Measurements from ENCODE around the gene UST. TPM values are rescaled to one million over a fixed set of nuclear protein-coding genes. Genes with fewer than 3 reads are reported as not detected.

UST gene
- polyA plus RNA-seq, 1 donor from 2014 or later = 7.5 TPM

DNA sequence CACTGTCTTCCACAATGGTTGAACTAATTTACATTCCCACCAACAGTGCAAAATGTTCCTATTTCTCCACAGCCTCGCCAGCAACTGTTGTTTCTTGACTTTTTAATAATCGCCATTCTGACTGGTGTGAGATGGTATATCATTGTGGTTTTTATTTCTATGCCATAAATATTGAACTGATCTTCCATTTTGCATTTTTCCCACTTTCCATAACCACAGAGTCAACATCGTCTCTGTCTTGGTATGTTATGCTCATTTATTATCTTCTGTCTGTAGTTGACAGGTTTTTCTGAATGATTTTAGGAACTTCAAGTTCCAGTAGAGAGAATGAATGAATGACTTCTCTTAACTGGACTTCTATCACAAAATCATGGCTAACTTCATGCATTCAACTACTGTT, 259.8 kb downstream of the UST start:
- Histone ChIP-seq H4K20me1 (ENCODE audit: insufficient read depth) (no peaks in the 10 kb centered on the region), H3K36me3 (ENCODE audit: insufficient read depth, low read length) (no peaks in the 10 kb centered on the region), H3K9me2 (ENCODE audit: insufficient read depth, low read length) (no peaks in the 10 kb centered on the region), H2AFZ (ENCODE audit: low read depth, low read length) (no peak overlapping the region), H3K27ac (ENCODE audit: low read length) (no peak overlapping the region), H3K4me3 (ENCODE audit: low read length) (no peak overlapping the region), H3K79me2 (replicated peaks; ENCODE audit: insufficient read depth, low read length) (no peaks in the 10 kb centered on the region), H3K27me3 (ENCODE audit: insufficient read depth, low read depth, low read length) (no peaks in the 10 kb centered on the region), H3K9ac (ENCODE audit: low read length) (no peak overlapping the region), H3F3A (ENCODE audit: insufficient read depth, low read length, poor library complexity, severe bottlenecking) (no peaks in the 10 kb centered on the region), H3K9me3 (ENCODE audit: low read length) (no peaks in the 10 kb centered on the region), H3K4me2 (ENCODE audit: low read length) (no peak overlapping the region)
- TF ChIP-seq EP300 (conservative IDR thresholded peaks at IDR 0.05; ENCODE audit: poor library complexity, severe bottlenecking) = no peak
- TF ChIP-seq TAF1 (IDR thresholded peaks at IDR 0.05; ENCODE audit: low read depth) = no peak

DNA sequence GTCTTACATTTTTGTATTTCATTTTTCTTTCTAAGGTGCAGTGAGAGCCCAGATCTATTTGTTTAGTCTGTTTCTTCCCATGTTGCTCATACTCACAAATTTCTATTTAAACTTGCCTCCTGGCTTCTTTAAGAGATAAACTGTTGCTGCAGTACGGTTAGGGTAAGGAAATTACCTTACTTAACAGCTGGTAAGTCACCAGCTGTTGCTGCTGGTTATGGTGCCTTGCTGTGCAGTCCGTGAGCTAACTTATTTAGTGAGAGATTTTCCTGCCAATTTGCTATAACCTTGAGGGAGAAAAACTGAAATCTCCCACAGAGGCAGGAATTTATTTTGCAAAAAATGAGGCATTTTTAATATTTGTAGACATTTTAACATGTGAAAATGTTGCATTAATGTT, 261.0 kb downstream of the UST start:
- no peak overlapping the region for H2AFZ ChIP-seq (ENCODE audit: low read depth, low read length)
- H3K4me2 ChIP-seq (ENCODE audit: low read length) = no peak overlapping the region
- H3K27me3 ChIP-seq (ENCODE audit: insufficient read depth, low read depth, low read length) = no peaks in the 10 kb centered on the region
- no peaks in the 10 kb centered on the region for H3K9me3 ChIP-seq (ENCODE audit: low read length)
- no peak overlapping the region for H3K4me3 ChIP-seq (ENCODE audit: low read length)
- H3F3A ChIP-seq (ENCODE audit: insufficient read depth, low read length, poor library complexity, severe bottlenecking) = no peaks in the 10 kb centered on the region
- H3K36me3 ChIP-seq (ENCODE audit: insufficient read depth, low read length) = no peaks in the 10 kb centered on the region
- no peak overlapping the region for H3K27ac ChIP-seq (ENCODE audit: low read length)
- H3K9ac ChIP-seq (ENCODE audit: low read length) = no peak overlapping the region
- H4K20me1 ChIP-seq (ENCODE audit: insufficient read depth) = no peaks in the 10 kb centered on the region
- no peak for TF ChIP-seq POLR2AphosphoS5 (IDR thresholded peaks at IDR 0.05)
- H3K79me2 ChIP-seq (replicated peaks; ENCODE audit: insufficient read depth, low read length) = no peaks in the 10 kb centered on the region
- no peaks in the 10 kb centered on the region for H3K9me2 ChIP-seq (ENCODE audit: insufficient read depth, low read length)

DNA sequence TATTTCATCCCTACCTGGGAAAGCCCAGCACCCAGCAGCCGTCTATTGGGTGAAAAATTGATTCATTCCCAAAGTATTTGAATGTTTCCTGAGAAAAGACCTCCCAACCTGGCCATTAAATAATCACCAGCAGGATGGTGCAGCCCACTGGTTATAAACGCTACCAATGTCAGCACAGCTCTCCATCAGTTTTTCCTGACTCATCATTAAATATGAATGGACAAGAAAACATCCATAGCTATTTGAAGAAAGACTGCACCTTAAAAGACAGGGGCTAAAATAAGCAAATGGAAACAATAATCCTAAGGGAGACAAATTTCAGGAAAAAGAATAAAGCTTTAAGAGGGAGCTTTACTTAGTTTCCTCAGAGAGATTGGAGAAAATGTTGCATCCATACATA, 261.9 kb downstream of the UST start:
- Histone ChIP-seq H2AFZ (ENCODE audit: low read depth, low read length) (no peak overlapping the region), H4K20me1 (ENCODE audit: insufficient read depth) (no peaks in the 10 kb centered on the region), H3K9ac (ENCODE audit: low read length) (no peak overlapping the region), H3K9me2 (ENCODE audit: insufficient read depth, low read length) (no peaks in the 10 kb centered on the region), H3K9me3 (ENCODE audit: low read length) (no peaks in the 10 kb centered on the region), H3K79me2 (replicated peaks; ENCODE audit: insufficient read depth, low read length) (no peaks in the 10 kb centered on the region), H3F3A (ENCODE audit: insufficient read depth, low read length, poor library complexity, severe bottlenecking) (no peaks in the 10 kb centered on the region), H3K4me2 (ENCODE audit: low read length) (no peak overlapping the region), H3K4me3 (ENCODE audit: low read length) (no peak overlapping the region), H3K27ac (ENCODE audit: low read length) (no peak overlapping the region), H3K36me3 (ENCODE audit: insufficient read depth, low read length) (no peaks in the 10 kb centered on the region), H3K27me3 (ENCODE audit: insufficient read depth, low read depth, low read length) (no peaks in the 10 kb centered on the region)
- no peak for TF ChIP-seq EP300 (conservative IDR thresholded peaks at IDR 0.05; ENCODE audit: poor library complexity, severe bottlenecking)
- no peak for TF ChIP-seq TAF1 (IDR thresholded peaks at IDR 0.05; ENCODE audit: low read depth)
- TF ChIP-seq POLR2AphosphoS5 (IDR thresholded peaks at IDR 0.05) = no peak
- TF ChIP-seq EZH2 (IDR thresholded peaks at IDR 0.05; ENCODE audit: borderline replicate concordance, insufficient read depth, low read length, poor library complexity, severe bottlenecking) = no peak
- TF ChIP-seq, protein P1, sequence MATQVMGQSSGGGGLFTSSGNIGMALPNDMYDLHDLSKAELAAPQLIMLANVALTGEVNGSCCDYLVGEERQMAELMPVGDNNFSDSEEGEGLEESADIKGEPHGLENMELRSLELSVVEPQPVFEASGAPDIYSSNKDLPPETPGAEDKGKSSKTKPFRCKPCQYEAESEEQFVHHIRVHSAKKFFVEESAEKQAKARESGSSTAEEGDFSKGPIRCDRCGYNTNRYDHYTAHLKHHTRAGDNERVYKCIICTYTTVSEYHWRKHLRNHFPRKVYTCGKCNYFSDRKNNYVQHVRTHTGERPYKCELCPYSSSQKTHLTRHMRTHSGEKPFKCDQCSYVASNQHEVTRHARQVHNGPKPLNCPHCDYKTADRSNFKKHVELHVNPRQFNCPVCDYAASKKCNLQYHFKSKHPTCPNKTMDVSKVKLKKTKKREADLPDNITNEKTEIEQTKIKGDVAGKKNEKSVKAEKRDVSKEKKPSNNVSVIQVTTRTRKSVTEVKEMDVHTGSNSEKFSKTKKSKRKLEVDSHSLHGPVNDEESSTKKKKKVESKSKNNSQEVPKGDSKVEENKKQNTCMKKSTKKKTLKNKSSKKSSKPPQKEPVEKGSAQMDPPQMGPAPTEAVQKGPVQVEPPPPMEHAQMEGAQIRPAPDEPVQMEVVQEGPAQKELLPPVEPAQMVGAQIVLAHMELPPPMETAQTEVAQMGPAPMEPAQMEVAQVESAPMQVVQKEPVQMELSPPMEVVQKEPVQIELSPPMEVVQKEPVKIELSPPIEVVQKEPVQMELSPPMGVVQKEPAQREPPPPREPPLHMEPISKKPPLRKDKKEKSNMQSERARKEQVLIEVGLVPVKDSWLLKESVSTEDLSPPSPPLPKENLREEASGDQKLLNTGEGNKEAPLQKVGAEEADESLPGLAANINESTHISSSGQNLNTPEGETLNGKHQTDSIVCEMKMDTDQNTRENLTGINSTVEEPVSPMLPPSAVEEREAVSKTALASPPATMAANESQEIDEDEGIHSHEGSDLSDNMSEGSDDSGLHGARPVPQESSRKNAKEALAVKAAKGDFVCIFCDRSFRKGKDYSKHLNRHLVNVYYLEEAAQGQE (IDR thresholded peaks at IDR 0.05; ENCODE audit: borderline replicate concordance) = no peak
- TF ChIP-seq RAD21 (conservative IDR thresholded peaks at IDR 0.05) = no peak
- no peak for TF ChIP-seq MXI1 (conservative IDR thresholded peaks at IDR 0.05; ENCODE audit: poor library complexity, severe bottlenecking)
- TF ChIP-seq, protein P2, sequence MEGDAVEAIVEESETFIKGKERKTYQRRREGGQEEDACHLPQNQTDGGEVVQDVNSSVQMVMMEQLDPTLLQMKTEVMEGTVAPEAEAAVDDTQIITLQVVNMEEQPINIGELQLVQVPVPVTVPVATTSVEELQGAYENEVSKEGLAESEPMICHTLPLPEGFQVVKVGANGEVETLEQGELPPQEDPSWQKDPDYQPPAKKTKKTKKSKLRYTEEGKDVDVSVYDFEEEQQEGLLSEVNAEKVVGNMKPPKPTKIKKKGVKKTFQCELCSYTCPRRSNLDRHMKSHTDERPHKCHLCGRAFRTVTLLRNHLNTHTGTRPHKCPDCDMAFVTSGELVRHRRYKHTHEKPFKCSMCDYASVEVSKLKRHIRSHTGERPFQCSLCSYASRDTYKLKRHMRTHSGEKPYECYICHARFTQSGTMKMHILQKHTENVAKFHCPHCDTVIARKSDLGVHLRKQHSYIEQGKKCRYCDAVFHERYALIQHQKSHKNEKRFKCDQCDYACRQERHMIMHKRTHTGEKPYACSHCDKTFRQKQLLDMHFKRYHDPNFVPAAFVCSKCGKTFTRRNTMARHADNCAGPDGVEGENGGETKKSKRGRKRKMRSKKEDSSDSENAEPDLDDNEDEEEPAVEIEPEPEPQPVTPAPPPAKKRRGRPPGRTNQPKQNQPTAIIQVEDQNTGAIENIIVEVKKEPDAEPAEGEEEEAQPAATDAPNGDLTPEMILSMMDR (IDR thresholded peaks at IDR 0.05; ENCODE audit: poor library complexity, severe bottlenecking) = no peak
- TF ChIP-seq SMC3 (conservative IDR thresholded peaks at IDR 0.05; ENCODE audit: poor library complexity) = no peak
